ENCODE data around the gene IFT80.

IFT80 gene

GRCh38 chr3:160398820-160399124, 253 bp downstream of the IFT80 start:
- Histone ChIP-seq H3F3A (ENCODE audit: insufficient read depth, low read length) (no peaks in the 10 kb centered on the region), H3K9ac (ENCODE audit: low read length) (peak overlapping the region; percentile 90), H3K9me3 (ENCODE audit: low read length) (no peaks in the 10 kb centered on the region), H3K79me2 (ENCODE audit: insufficient read depth, low read length) (peaks cover 76% of the 10 kb centered on the region), H3K27me3 (ENCODE audit: insufficient read depth, low read length) (no peaks in the 10 kb centered on the region), H3K4me2 (ENCODE audit: low read length) (peak overlapping the region; percentile 93), H3K36me3 (ENCODE audit: insufficient read depth, low read length) (peaks cover 41% of the 10 kb centered on the region), H3K9me2 (ENCODE audit: low read depth, low read length) (no peaks in the 10 kb centered on the region), H3K27ac (ENCODE audit: low read depth, low read length, poor library complexity, severe bottlenecking) (peak overlapping the region; percentile 89), H3K4me3 (ENCODE audit: low read depth, low read length, poor library complexity, severe bottlenecking) (peak overlapping the region; percentile 84), H3K4me1 (ENCODE audit: insufficient read depth, low read length, severe bottlenecking) (peaks cover 48% of the 10 kb centered on the region), H4K20me1 (ENCODE audit: insufficient read depth, low read length) (no peaks in the 10 kb centered on the region), H2AFZ (ENCODE audit: low read length) (peak overlapping the region; percentile 77; the same call in 1 of the 2 replicates)
- TF ChIP-seq EZH2 (IDR thresholded peaks at IDR 0.05; ENCODE audit: borderline replicate concordance, low read length) (no peak), CTCF (IDR thresholded peaks at IDR 0.05; ENCODE audit: low read length) (no peak)

- Histone ChIP-seq H3K9me2 (ENCODE audit: low read depth, low read length) (no peaks in the 10 kb centered on the region), H3K4me2 (ENCODE audit: low read length) (no peak overlapping the region), H3K79me2 (ENCODE audit: insufficient read depth, low read length) (peaks cover 49% of the 10 kb centered on the region), H3K4me3 (ENCODE audit: low read depth, low read length, poor library complexity, severe bottlenecking) (no peak overlapping the region), H2AFZ (ENCODE audit: low read length) (no peak overlapping the region), H3K4me1 (ENCODE audit: insufficient read depth, low read length, severe bottlenecking) (peaks cover 35% of the 10 kb centered on the region), H3K9ac (ENCODE audit: low read length) (no peak overlapping the region), H3K36me3 (ENCODE audit: insufficient read depth, low read length) (peaks cover 15% of the 10 kb centered on the region; the same call in 1 of the 2 replicates), H3K27me3 (ENCODE audit: insufficient read depth, low read length) (no peaks in the 10 kb centered on the region), H4K20me1 (ENCODE audit: insufficient read depth, low read length) (no peaks in the 10 kb centered on the region), H3F3A (ENCODE audit: insufficient read depth, low read length) (no peaks in the 10 kb centered on the region), H3K27ac (ENCODE audit: low read depth, low read length, poor library complexity, severe bottlenecking) (no peak overlapping the region), H3K9me3 (ENCODE audit: low read length) (no peaks in the 10 kb centered on the region)
- no peak for TF ChIP-seq CTCF (IDR thresholded peaks at IDR 0.05; ENCODE audit: low read length)
- TF ChIP-seq EZH2 (IDR thresholded peaks at IDR 0.05; ENCODE audit: borderline replicate concordance, low read length) = no peak
These were observed 3.7 kb downstream of the IFT80 start for GRCh38 chr3:160395297-160395696.

GRCh38 chr3:160394009-160394392, 5.0 kb downstream of the IFT80 start:
- H2AFZ ChIP-seq (ENCODE audit: low read length) = no peak overlapping the region

More at GRCh38 chr3:160394009-160394392, 5.0 kb downstream of the IFT80 start:
- Histone ChIP-seq H3K9me2 (ENCODE audit: low read depth, low read length) (no peaks in the 10 kb centered on the region), H4K20me1 (ENCODE audit: insufficient read depth, low read length) (no peaks in the 10 kb centered on the region), H3K27ac (ENCODE audit: low read depth, low read length, poor library complexity, severe bottlenecking) (no peak overlapping the region), H3K27me3 (ENCODE audit: insufficient read depth, low read length) (no peaks in the 10 kb centered on the region), H3K4me2 (ENCODE audit: low read length) (no peak overlapping the region), H3K9ac (ENCODE audit: low read length) (no peak overlapping the region), H3K36me3 (ENCODE audit: insufficient read depth, low read length) (peaks cover 9% of the 10 kb centered on the region; the same call in 1 of the 2 replicates), H3F3A (ENCODE audit: insufficient read depth, low read length) (no peaks in the 10 kb centered on the region), H3K4me3 (ENCODE audit: low read depth, low read length, poor library complexity, severe bottlenecking) (no peak overlapping the region), H3K79me2 (ENCODE audit: insufficient read depth, low read length) (peaks cover 41% of the 10 kb centered on the region), H3K4me1 (ENCODE audit: insufficient read depth, low read length, severe bottlenecking) (peaks cover 35% of the 10 kb centered on the region), H3K9me3 (ENCODE audit: low read length) (no peaks in the 10 kb centered on the region)
- TF ChIP-seq CTCF (IDR thresholded peaks at IDR 0.05; ENCODE audit: low read length) = no peak
- no peak for TF ChIP-seq EZH2 (IDR thresholded peaks at IDR 0.05; ENCODE audit: borderline replicate concordance, low read length)

All from OCI-LY1 (cell line).